SK-N-SH (cell line): Measurements from ENCODE around the gene NUDT14. TPM values are rescaled to one million over a fixed set of nuclear protein-coding genes. Genes with fewer than 3 reads are reported as not detected.

Source experiments
- CTCF ChIA-PET: fragments of 300-600, 350-600 bp; formaldehyde crosslinking; extraction: SDS; loops from one replicate; lab custom pipeline; 2021; lab: Yijun Ruan, JAX
- POLR2A ChIA-PET: fragments of 350-600 bp; sonication (Branson Sonifier 250); formaldehyde crosslinking; extraction: SDS; loops from one replicate; lab custom pipeline; 2020; ENCODE audit warnings: antibody characterized with exemption, inconsistent platforms; lab: Yijun Ruan, JAX
- DNase-seq: peaks from one replicate; pipeline ENCODE4 v3.0.0; 2012
- H2AFZ ChIP-seq: fragments of 200-600 bp; sonication (generic); 2 replicates; pipeline ENCODE4 v1.8.1; 2016; ENCODE audit warnings: antibody characterized with exemption, mild to moderate bottlenecking, low read depth
- H3F3A ChIP-seq: fragments of 200-600 bp; sonication (generic); replicated peaks from 2 replicates; pipeline ENCODE3; 2016; ENCODE audit warnings: antibody characterized with exemption, mild to moderate bottlenecking; ENCODE audit not compliant: insufficient read depth
- H3K27ac ChIP-seq, 2 experiments: fragments of 200-500 bp in 1 of 2; fragments of 200-600 bp in 1 of 2; sonication (Bioruptor generic) in 1 of 2; sonication (generic), shearing (Covaris generic) in 1 of 2; 2 replicates each; pipeline versions ENCODE4 v1.5.1 to v1.6.1; 2014 to 2016; ENCODE audit warnings: low read depth in 2 of 2, inconsistent platforms in 1 of 2, low read length in 1 of 2, mild to moderate bottlenecking in 1 of 2, mixed read lengths in 1 of 2
- H3K27me3 ChIP-seq: fragments of 200-600 bp; sonication (generic), shearing (Covaris generic); 2 replicates; pipeline ENCODE4 v1.6.1; 2016; ENCODE audit warnings: mixed run types; ENCODE audit not compliant: insufficient read depth
- H3K36me3 ChIP-seq, 2 experiments: fragments of 200-500 bp in 1 of 2; fragments of 200-600 bp in 1 of 2; sonication (Bioruptor generic) in 1 of 2; sonication (generic) in 1 of 2; replicated peaks in 1 of 2; 2 replicates each; pipeline versions ENCODE3 to v1.5.1; 2014 to 2016; ENCODE audit warnings: low read length in 1 of 2, mild to moderate bottlenecking in 1 of 2; ENCODE audit not compliant: insufficient read depth in 2 of 2, control insufficient read depth in 1 of 2
- H3K4me1 ChIP-seq, 2 experiments: fragments of 200-500 bp in 1 of 2; fragments of 200-600 bp in 1 of 2; sonication (Bioruptor generic) in 1 of 2; sonication (generic), shearing (Covaris generic) in 1 of 2; 2 replicates each; pipeline versions ENCODE4 v1.5.1 to v1.6.1; 2014 to 2016; ENCODE audit warnings: low read depth in 1 of 2, low read length in 1 of 2, mixed run types in 1 of 2; ENCODE audit not compliant: insufficient read depth in 2 of 2, control insufficient read depth in 1 of 2
- H3K4me2 ChIP-seq: fragments of 200-600 bp; sonication (generic), shearing (Covaris generic); 2 replicates; pipeline ENCODE4 v1.6.1; 2017; ENCODE audit warnings: mixed run types
- H3K4me3 ChIP-seq, 2 experiments: fragments of 200-500 bp in 1 of 2; fragments of 200-600 bp in 1 of 2; sonication (Bioruptor generic) in 1 of 2; sonication (generic), shearing (Covaris generic) in 1 of 2; 2 replicates each; pipeline versions ENCODE4 v1.5.1 to v1.8.1; 2014 to 2016; ENCODE audit warnings: low read depth in 2 of 2, inconsistent platforms in 1 of 2, low read length in 1 of 2, mild to moderate bottlenecking in 1 of 2, mixed read lengths in 1 of 2, moderate library complexity in 1 of 2
- H3K79me2 ChIP-seq: fragments of 200-600 bp; sonication (generic); 2 replicates; pipeline ENCODE4 v1.8.1; 2017; ENCODE audit warnings: mild to moderate bottlenecking; ENCODE audit not compliant: insufficient read depth
- H3K9ac ChIP-seq: fragments of 200-600 bp; sonication (generic); 2 replicates; pipeline ENCODE4 v1.6.1; 2017; ENCODE audit warnings: mixed run types
- H3K9me2 ChIP-seq: fragments of 200-600 bp; sonication (generic); 2 replicates; pipeline ENCODE4 v1.6.1; 2017; ENCODE audit warnings: mixed run types
- H3K9me3 ChIP-seq: fragments of 200-600 bp; sonication (generic); 2 replicates; pipeline ENCODE4 v1.6.1; 2017; ENCODE audit warnings: mixed run types, mild to moderate bottlenecking, moderate library complexity
- H4K20me1 ChIP-seq: fragments of 200-600 bp; sonication (generic); 2 replicates; pipeline ENCODE4 v1.6.1; 2017; ENCODE audit warnings: mild to moderate bottlenecking, mixed run types; ENCODE audit not compliant: insufficient read depth
- FOXM1 ChIP-seq: IDR thresholded peaks from 2 replicates; pipeline ENCODE4 v1.4.0; 2012; ENCODE audit warnings: low read depth, mild to moderate bottlenecking
- GABPA ChIP-seq: IDR thresholded peaks from 2 replicates; pipeline ENCODE4 v1.4.0; 2012; ENCODE audit warnings: low read depth, mild to moderate bottlenecking
- GATA2 ChIP-seq: sonication (generic); formaldehyde crosslinking; IDR thresholded peaks from 2 replicates; pipeline ENCODE4 v1.5.0; 2020; ENCODE audit warnings: mild to moderate bottlenecking, missing genetic modification reagents
- MEF2A ChIP-seq: IDR thresholded peaks from 2 replicates; pipeline ENCODE4 v1.4.0; 2012; ENCODE audit warnings: low read depth, borderline replicate concordance
- MXI1 ChIP-seq: IDR thresholded peaks from 2 replicates; pipeline ENCODE4 v1.6.1; 2012; ENCODE audit warnings: mild to moderate bottlenecking, low read depth, low read length, improper control_type of control experiment
- NFIC ChIP-seq: IDR thresholded peaks from 2 replicates; pipeline ENCODE4 v1.4.0; 2012; ENCODE audit warnings: borderline replicate concordance
- REST ChIP-seq: IDR thresholded peaks from 2 replicates; pipeline ENCODE4 v1.6.1; 2012; ENCODE audit warnings: mild to moderate bottlenecking, low read depth, low read length, moderate library complexity
- TAF1 ChIP-seq: IDR thresholded peaks from 2 replicates; pipeline ENCODE4 v1.6.1; 2012; ENCODE audit warnings: low read depth, mild to moderate bottlenecking, low read length, moderate library complexity, borderline replicate concordance
- TEAD4 ChIP-seq: IDR thresholded peaks from 2 replicates; pipeline ENCODE4 v1.4.0; 2012; ENCODE audit warnings: mild to moderate bottlenecking, borderline replicate concordance; ENCODE audit not compliant: insufficient read depth
- WGBS: methylation state at CpG from one replicate; pipeline ENCODE4 v1.1.6; 2017; ENCODE audit warnings: low lambda C conversion rate; 5-methylcytosine and 5-hydroxymethylcytosine counted together
- polyA plus RNA-seq, 3 experiments: library from polyadenylated mRNA; depleted of rRNA; stranded (reverse); fragments of >200 nt; gene quantifications; 2 replicates each; pipeline ENCODE4 v1.2.3, GENCODE V29; 2012
- TF ChIP-seq, protein P1 (sequence below): IDR thresholded peaks from 2 replicates; pipeline ENCODE4 v1.4.0; 2012; ENCODE audit warnings: low read depth, borderline replicate concordance
- TF ChIP-seq, protein P2 (sequence below): IDR thresholded peaks from 2 replicates; pipeline ENCODE4 v1.4.0; 2012; ENCODE audit warnings: low read depth, borderline replicate concordance
- TF ChIP-seq, protein P3 (sequence below): fragments of 150-350 bp; IDR thresholded peaks from 2 replicates; pipeline ENCODE4 v1.6.1; 2017; ENCODE audit warnings: antibody characterized with exemption, low read length, low read depth, borderline replicate concordance

Gene NUDT14
- polyA plus RNA-seq, 1 of the 3 experiments (the other 2 are of a cell fraction): 18.4 TPM

DNA sequence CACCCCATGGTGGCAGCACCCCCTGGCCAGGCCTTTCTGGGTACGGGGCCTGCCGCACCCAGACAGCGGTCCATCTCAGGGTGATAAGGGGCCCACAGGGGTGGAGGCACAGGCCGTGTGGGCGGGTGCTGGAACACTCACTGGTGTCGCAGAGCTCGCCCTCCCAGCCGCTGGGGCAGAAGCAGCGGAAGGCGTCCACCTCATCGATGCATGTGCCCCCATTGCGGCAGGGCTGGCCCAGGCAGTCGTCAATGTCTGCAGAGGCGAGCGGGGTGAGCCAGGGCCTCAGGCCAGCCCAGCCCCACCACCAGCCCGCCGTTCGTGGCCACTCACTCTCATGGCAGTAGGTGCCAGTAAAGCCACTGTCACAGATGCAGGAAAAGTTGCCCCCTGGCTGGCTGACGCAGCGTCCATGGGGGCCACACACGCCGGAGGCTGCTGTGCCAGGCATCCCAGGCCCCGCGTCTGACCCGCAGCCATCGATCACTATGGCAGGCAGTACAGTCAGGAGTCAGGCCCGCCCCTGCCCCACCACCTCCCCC lies 32.4 kb downstream of the NUDT14 start:
- no peak for DNase-seq
- H3K9me2 ChIP-seq: no peaks in the 10 kb centered on the region
- POLR2A ChIA-PET: no interaction called here
- no peak overlapping the region for H3K9ac ChIP-seq
- H3K4me2 ChIP-seq: no peak overlapping the region
- TF ChIP-seq MXI1 (no peak), FOXM1 (no peak), TAF1 (no peak), MEF2A (no peak), REST (no peak), GATA2 (CRISPR knock-in tag) (no peak), TEAD4 (no peak), NFIC (no peak), GABPA (no peak)
- TF ChIP-seq, protein P1, sequence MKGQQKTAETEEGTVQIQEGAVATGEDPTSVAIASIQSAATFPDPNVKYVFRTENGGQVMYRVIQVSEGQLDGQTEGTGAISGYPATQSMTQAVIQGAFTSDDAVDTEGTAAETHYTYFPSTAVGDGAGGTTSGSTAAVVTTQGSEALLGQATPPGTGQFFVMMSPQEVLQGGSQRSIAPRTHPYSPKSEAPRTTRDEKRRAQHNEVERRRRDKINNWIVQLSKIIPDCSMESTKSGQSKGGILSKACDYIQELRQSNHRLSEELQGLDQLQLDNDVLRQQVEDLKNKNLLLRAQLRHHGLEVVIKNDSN: no peak
- TF ChIP-seq, protein P2, sequence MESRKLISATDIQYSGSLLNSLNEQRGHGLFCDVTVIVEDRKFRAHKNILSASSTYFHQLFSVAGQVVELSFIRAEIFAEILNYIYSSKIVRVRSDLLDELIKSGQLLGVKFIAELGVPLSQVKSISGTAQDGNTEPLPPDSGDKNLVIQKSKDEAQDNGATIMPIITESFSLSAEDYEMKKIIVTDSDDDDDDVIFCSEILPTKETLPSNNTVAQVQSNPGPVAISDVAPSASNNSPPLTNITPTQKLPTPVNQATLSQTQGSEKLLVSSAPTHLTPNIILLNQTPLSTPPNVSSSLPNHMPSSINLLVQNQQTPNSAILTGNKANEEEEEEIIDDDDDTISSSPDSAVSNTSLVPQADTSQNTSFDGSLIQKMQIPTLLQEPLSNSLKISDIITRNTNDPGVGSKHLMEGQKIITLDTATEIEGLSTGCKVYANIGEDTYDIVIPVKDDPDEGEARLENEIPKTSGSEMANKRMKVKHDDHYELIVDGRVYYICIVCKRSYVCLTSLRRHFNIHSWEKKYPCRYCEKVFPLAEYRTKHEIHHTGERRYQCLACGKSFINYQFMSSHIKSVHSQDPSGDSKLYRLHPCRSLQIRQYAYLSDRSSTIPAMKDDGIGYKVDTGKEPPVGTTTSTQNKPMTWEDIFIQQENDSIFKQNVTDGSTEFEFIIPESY: no peak
- TF ChIP-seq, protein P3, sequence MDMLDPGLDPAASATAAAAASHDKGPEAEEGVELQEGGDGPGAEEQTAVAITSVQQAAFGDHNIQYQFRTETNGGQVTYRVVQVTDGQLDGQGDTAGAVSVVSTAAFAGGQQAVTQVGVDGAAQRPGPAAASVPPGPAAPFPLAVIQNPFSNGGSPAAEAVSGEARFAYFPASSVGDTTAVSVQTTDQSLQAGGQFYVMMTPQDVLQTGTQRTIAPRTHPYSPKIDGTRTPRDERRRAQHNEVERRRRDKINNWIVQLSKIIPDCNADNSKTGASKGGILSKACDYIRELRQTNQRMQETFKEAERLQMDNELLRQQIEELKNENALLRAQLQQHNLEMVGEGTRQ: no peak
- H2AFZ ChIP-seq: no peak overlapping the region
- H3F3A ChIP-seq: no peaks in the 10 kb centered on the region
- no peaks in the 10 kb centered on the region for H3K9me3 ChIP-seq
- no peaks in the 10 kb centered on the region for H3K79me2 ChIP-seq
- H3K4me3 ChIP-seq: no peak overlapping the region
- CTCF ChIA-PET: no interaction called here
- no peak overlapping the region for H3K27ac ChIP-seq
- H3K27me3 ChIP-seq: no peaks in the 10 kb centered on the region
- WGBS: 88% methylated on average over 9 of the region's 27 CpGs
- no peaks in the 10 kb centered on the region for H4K20me1 ChIP-seq
- H3K36me3 ChIP-seq: no peaks in the 10 kb centered on the region
- H3K4me1 ChIP-seq: peaks cover 0 to 13% of the 10 kb centered on the region in 2 experiments; a peak in 1 of 4 replicates
